SK-N-SH (cell line): Measurements from ENCODE around the gene SH3BGR. TPM values are rescaled to one million over a fixed set of nuclear protein-coding genes. Genes with fewer than 3 reads are reported as not detected.
A peak's percentile ranks its signal among the peaks of the same experiment; 100 is the strongest.

Source experiments
- CTCF ChIA-PET: fragments of 300-600, 350-600 bp; formaldehyde crosslinking; extraction: SDS; loops from one replicate; lab custom pipeline; 2021; lab: Yijun Ruan, JAX
- POLR2A ChIA-PET: fragments of 350-600 bp; sonication (Branson Sonifier 250); formaldehyde crosslinking; extraction: SDS; loops from one replicate; lab custom pipeline; 2020; ENCODE audit warnings: antibody characterized with exemption, inconsistent platforms; lab: Yijun Ruan, JAX
- DNase-seq: peaks from one replicate; pipeline ENCODE4 v3.0.0; 2012
- H2AFZ ChIP-seq: fragments of 200-600 bp; sonication (generic); 2 replicates; pipeline ENCODE4 v1.8.1; 2016; ENCODE audit warnings: antibody characterized with exemption, mild to moderate bottlenecking, low read depth
- H3F3A ChIP-seq: fragments of 200-600 bp; sonication (generic); replicated peaks from 2 replicates; pipeline ENCODE3; 2016; ENCODE audit warnings: antibody characterized with exemption, mild to moderate bottlenecking; ENCODE audit not compliant: insufficient read depth
- H3K27ac ChIP-seq, 2 experiments: fragments of 200-500 bp in 1 of 2; fragments of 200-600 bp in 1 of 2; sonication (Bioruptor generic) in 1 of 2; sonication (generic), shearing (Covaris generic) in 1 of 2; 2 replicates each; pipeline versions ENCODE4 v1.5.1 to v1.6.1; 2014 to 2016; ENCODE audit warnings: low read depth in 2 of 2, inconsistent platforms in 1 of 2, low read length in 1 of 2, mild to moderate bottlenecking in 1 of 2, mixed read lengths in 1 of 2
- H3K27me3 ChIP-seq: fragments of 200-600 bp; sonication (generic), shearing (Covaris generic); 2 replicates; pipeline ENCODE4 v1.6.1; 2016; ENCODE audit warnings: mixed run types; ENCODE audit not compliant: insufficient read depth
- H3K36me3 ChIP-seq, 2 experiments: fragments of 200-500 bp in 1 of 2; fragments of 200-600 bp in 1 of 2; sonication (Bioruptor generic) in 1 of 2; sonication (generic) in 1 of 2; replicated peaks in 1 of 2; 2 replicates each; pipeline versions ENCODE3 to v1.5.1; 2014 to 2016; ENCODE audit warnings: low read length in 1 of 2, mild to moderate bottlenecking in 1 of 2; ENCODE audit not compliant: insufficient read depth in 2 of 2, control insufficient read depth in 1 of 2
- H3K4me1 ChIP-seq, 2 experiments: fragments of 200-500 bp in 1 of 2; fragments of 200-600 bp in 1 of 2; sonication (Bioruptor generic) in 1 of 2; sonication (generic), shearing (Covaris generic) in 1 of 2; 2 replicates each; pipeline versions ENCODE4 v1.5.1 to v1.6.1; 2014 to 2016; ENCODE audit warnings: low read depth in 1 of 2, low read length in 1 of 2, mixed run types in 1 of 2; ENCODE audit not compliant: insufficient read depth in 2 of 2, control insufficient read depth in 1 of 2
- H3K4me2 ChIP-seq: fragments of 200-600 bp; sonication (generic), shearing (Covaris generic); 2 replicates; pipeline ENCODE4 v1.6.1; 2017; ENCODE audit warnings: mixed run types
- H3K4me3 ChIP-seq, 2 experiments: fragments of 200-500 bp in 1 of 2; fragments of 200-600 bp in 1 of 2; sonication (Bioruptor generic) in 1 of 2; sonication (generic), shearing (Covaris generic) in 1 of 2; 2 replicates each; pipeline versions ENCODE4 v1.5.1 to v1.8.1; 2014 to 2016; ENCODE audit warnings: low read depth in 2 of 2, inconsistent platforms in 1 of 2, low read length in 1 of 2, mild to moderate bottlenecking in 1 of 2, mixed read lengths in 1 of 2, moderate library complexity in 1 of 2
- H3K79me2 ChIP-seq: fragments of 200-600 bp; sonication (generic); 2 replicates; pipeline ENCODE4 v1.8.1; 2017; ENCODE audit warnings: mild to moderate bottlenecking; ENCODE audit not compliant: insufficient read depth
- H3K9ac ChIP-seq: fragments of 200-600 bp; sonication (generic); 2 replicates; pipeline ENCODE4 v1.6.1; 2017; ENCODE audit warnings: mixed run types
- H3K9me2 ChIP-seq: fragments of 200-600 bp; sonication (generic); 2 replicates; pipeline ENCODE4 v1.6.1; 2017; ENCODE audit warnings: mixed run types
- H3K9me3 ChIP-seq: fragments of 200-600 bp; sonication (generic); 2 replicates; pipeline ENCODE4 v1.6.1; 2017; ENCODE audit warnings: mixed run types, mild to moderate bottlenecking, moderate library complexity
- H4K20me1 ChIP-seq: fragments of 200-600 bp; sonication (generic); 2 replicates; pipeline ENCODE4 v1.6.1; 2017; ENCODE audit warnings: mild to moderate bottlenecking, mixed run types; ENCODE audit not compliant: insufficient read depth
- CTCF ChIP-seq: fragments of 200-600 bp; sonication (generic); IDR thresholded peaks from 2 replicates; pipeline ENCODE4 v1.6.1; 2017; ENCODE audit warnings: antibody characterized with exemption, mild to moderate bottlenecking, moderate library complexity
- ELF1 ChIP-seq: IDR thresholded peaks from 2 replicates; pipeline ENCODE4 v1.4.0; 2012
- FOSL2 ChIP-seq: IDR thresholded peaks from 2 replicates; pipeline ENCODE4 v1.4.0; 2012; ENCODE audit warnings: low read depth, mild to moderate bottlenecking, moderate library complexity, borderline replicate concordance
- FOXJ3 ChIP-seq: sonication (generic); formaldehyde crosslinking; IDR thresholded peaks from 2 replicates; pipeline ENCODE4 v1.5.1; 2020; ENCODE audit warnings: mild to moderate bottlenecking, missing genetic modification reagents
- FOXM1 ChIP-seq: IDR thresholded peaks from 2 replicates; pipeline ENCODE4 v1.4.0; 2012; ENCODE audit warnings: low read depth, mild to moderate bottlenecking
- GABPA ChIP-seq: IDR thresholded peaks from 2 replicates; pipeline ENCODE4 v1.4.0; 2012; ENCODE audit warnings: low read depth, mild to moderate bottlenecking
- GATA2 ChIP-seq: sonication (generic); formaldehyde crosslinking; IDR thresholded peaks from 2 replicates; pipeline ENCODE4 v1.5.0; 2020; ENCODE audit warnings: mild to moderate bottlenecking, missing genetic modification reagents
- MEF2A ChIP-seq: IDR thresholded peaks from 2 replicates; pipeline ENCODE4 v1.4.0; 2012; ENCODE audit warnings: low read depth, borderline replicate concordance
- NFIC ChIP-seq: IDR thresholded peaks from 2 replicates; pipeline ENCODE4 v1.4.0; 2012; ENCODE audit warnings: borderline replicate concordance
- NRF1 ChIP-seq: IDR thresholded peaks from 2 replicates; pipeline ENCODE4 v1.6.1; 2012; ENCODE audit warnings: low read depth, mild to moderate bottlenecking, low read length
- PBX3 ChIP-seq: IDR thresholded peaks from 2 replicates; pipeline ENCODE4; 2012
- POLR2AphosphoS5 ChIP-seq: IDR thresholded peaks from 2 replicates; pipeline ENCODE4 v1.6.1; 2012; ENCODE audit warnings: low read depth, low read length
- REST ChIP-seq: IDR thresholded peaks from 2 replicates; pipeline ENCODE4 v1.6.1; 2012; ENCODE audit warnings: mild to moderate bottlenecking, low read depth, low read length, moderate library complexity
- SIN3A ChIP-seq: IDR thresholded peaks from 2 replicates; pipeline ENCODE4 v1.6.1; 2012; ENCODE audit warnings: low read depth, mild to moderate bottlenecking, low read length, moderate library complexity, borderline replicate concordance
- TAF1 ChIP-seq: IDR thresholded peaks from 2 replicates; pipeline ENCODE4 v1.6.1; 2012; ENCODE audit warnings: low read depth, mild to moderate bottlenecking, low read length, moderate library complexity, borderline replicate concordance
- TEAD4 ChIP-seq: IDR thresholded peaks from 2 replicates; pipeline ENCODE4 v1.4.0; 2012; ENCODE audit warnings: mild to moderate bottlenecking, borderline replicate concordance; ENCODE audit not compliant: insufficient read depth
- USF1 ChIP-seq: IDR thresholded peaks from 2 replicates; pipeline ENCODE4 v1.4.0; 2012; ENCODE audit warnings: low read depth, borderline replicate concordance
- USF2 ChIP-seq: fragments of 150-350 bp; IDR thresholded peaks from 2 replicates; pipeline ENCODE4 v1.6.1; 2017; ENCODE audit warnings: antibody characterized with exemption, low read length, low read depth, borderline replicate concordance
- WGBS: methylation state at CpG from one replicate; pipeline ENCODE4 v1.1.6; 2017; ENCODE audit warnings: low lambda C conversion rate; 5-methylcytosine and 5-hydroxymethylcytosine counted together
- polyA plus RNA-seq, 3 experiments: library from polyadenylated mRNA; depleted of rRNA; stranded (reverse); fragments of >200 nt; gene quantifications; 2 replicates each; pipeline ENCODE4 v1.2.3, GENCODE V29; 2012

Gene SH3BGR
- polyA plus RNA-seq, 1 of the 3 experiments (the other 2 are of a cell fraction) = 1.1 TPM

- Histone ChIP-seq H3K4me3 (no peak overlapping the region), H3K79me2 (no peaks in the 10 kb centered on the region), H3F3A (no peaks in the 10 kb centered on the region), H3K27ac (peak overlapping the region in 1 of 2 experiments; percentile 43; a peak in 2 of 4 replicates), H3K4me2 (no peak overlapping the region), H3K9ac (no peak overlapping the region), H3K4me1 (peaks cover 0 to 22% of the 10 kb centered on the region in 2 experiments; a peak in 2 of 4 replicates), H3K36me3 (no peaks in the 10 kb centered on the region), H4K20me1 (no peaks in the 10 kb centered on the region), H2AFZ (no peak overlapping the region), H3K9me3 (no peaks in the 10 kb centered on the region), H3K27me3 (no peaks in the 10 kb centered on the region), H3K9me2 (no peaks in the 10 kb centered on the region)
- DNase-seq = peak; percentile 56
- TF ChIP-seq MEF2A = no peak
- TF ChIP-seq POLR2AphosphoS5 = no peak
- no peak for TF ChIP-seq NRF1
- TF ChIP-seq TEAD4 = no peak
- TF ChIP-seq SIN3A = no peak
- no peak for TF ChIP-seq FOXM1
- no peak for TF ChIP-seq REST
- no peak for TF ChIP-seq ELF1
- no peak for TF ChIP-seq GABPA
- TF ChIP-seq FOSL2 = no peak
- TF ChIP-seq GATA2 (CRISPR knock-in tag) = no peak
- TF ChIP-seq USF1 = no peak
- no peak for TF ChIP-seq FOXJ3
- no peak for TF ChIP-seq TAF1
- no peak for TF ChIP-seq CTCF
- no peak for TF ChIP-seq USF2
- TF ChIP-seq NFIC = no peak
- TF ChIP-seq PBX3 = no peak
- ChIA-PET POLR2A (no interaction called here), CTCF (interaction anchor here (0.7 to 1.7 kb wide), 6 partner anchors 31 to 151 kb away, joined by 3 to 4 read pairs (median 3); no protein-coding TSS in a partner anchor)
- 27% methylated on average over 3 of the region's 3 CpGs for WGBS
These were observed 112.4 kb downstream of the SH3BGR start for GRCh38 chr21:39564200-39564599.
